ENCODE data around the gene FAM219A.

- TF ChIP-seq CTCF (conservative IDR thresholded peaks at IDR 0.05; ENCODE audit: low read depth, low read length) = no peak
- no peak for TF ChIP-seq EZH2 (IDR thresholded peaks at IDR 0.05; ENCODE audit: low read length, unreplicated experiment)
- TF ChIP-seq EZH2phosphoT487 (IDR thresholded peaks at IDR 0.05; ENCODE audit: borderline replicate concordance, low read length) = no peak
Observed at GRCh38 chr9:34387239-34387638, 71.1 kb downstream of the FAM219A start.
